ENCODE measurements around the gene UBL5.

DNA sequence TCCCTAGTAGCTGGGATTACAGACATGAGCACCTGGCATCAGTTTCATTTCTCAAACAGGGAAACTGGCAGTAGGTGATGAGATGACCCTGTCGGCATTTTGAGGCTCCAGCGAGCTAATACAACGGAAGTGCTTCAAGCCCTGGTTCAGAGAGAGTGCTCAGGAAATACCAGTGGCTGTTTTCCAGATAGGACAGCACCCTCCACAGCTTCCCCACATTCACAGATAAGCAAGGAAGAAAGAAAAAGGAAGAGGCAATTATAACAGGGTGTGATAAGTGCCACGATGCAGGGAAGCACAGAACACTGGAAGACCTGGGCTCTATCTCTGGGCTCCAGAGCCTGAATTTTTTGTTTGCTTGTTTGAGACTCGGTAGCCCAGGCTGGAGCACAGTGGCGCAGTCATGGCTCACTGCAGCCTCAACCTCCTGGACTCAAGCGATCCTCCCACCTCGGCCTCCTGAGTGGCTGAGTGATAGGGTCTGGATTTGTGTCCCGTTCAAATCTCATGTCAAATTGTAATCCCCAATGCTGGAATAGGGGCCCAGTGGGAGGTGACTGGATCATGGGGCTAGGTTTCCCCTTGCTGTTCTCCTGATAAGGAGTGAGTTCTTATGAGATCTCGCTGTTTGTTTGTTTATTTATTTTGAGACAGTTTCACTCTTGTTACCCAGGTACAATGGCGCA lies 50.9 kb downstream of the UBL5 start:
- no peak for TF ChIP-seq ZNF8 (CRISPR knock-in tag; IDR thresholded peaks at IDR 0.05)
- TF ChIP-seq, protein P1, sequence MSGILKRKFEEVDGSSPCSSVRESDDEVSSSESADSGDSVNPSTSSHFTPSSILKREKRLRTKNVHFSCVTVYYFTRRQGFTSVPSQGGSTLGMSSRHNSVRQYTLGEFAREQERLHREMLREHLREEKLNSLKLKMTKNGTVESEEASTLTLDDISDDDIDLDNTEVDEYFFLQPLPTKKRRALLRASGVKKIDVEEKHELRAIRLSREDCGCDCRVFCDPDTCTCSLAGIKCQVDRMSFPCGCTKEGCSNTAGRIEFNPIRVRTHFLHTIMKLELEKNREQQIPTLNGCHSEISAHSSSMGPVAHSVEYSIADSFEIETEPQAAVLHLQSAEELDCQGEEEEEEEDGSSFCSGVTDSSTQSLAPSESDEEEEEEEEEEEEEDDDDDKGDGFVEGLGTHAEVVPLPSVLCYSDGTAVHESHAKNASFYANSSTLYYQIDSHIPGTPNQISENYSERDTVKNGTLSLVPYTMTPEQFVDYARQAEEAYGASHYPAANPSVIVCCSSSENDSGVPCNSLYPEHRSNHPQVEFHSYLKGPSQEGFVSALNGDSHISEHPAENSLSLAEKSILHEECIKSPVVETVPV (CRISPR knock-in tag; IDR thresholded peaks at IDR 0.05): no peak
- TF ChIP-seq, protein P2, sequence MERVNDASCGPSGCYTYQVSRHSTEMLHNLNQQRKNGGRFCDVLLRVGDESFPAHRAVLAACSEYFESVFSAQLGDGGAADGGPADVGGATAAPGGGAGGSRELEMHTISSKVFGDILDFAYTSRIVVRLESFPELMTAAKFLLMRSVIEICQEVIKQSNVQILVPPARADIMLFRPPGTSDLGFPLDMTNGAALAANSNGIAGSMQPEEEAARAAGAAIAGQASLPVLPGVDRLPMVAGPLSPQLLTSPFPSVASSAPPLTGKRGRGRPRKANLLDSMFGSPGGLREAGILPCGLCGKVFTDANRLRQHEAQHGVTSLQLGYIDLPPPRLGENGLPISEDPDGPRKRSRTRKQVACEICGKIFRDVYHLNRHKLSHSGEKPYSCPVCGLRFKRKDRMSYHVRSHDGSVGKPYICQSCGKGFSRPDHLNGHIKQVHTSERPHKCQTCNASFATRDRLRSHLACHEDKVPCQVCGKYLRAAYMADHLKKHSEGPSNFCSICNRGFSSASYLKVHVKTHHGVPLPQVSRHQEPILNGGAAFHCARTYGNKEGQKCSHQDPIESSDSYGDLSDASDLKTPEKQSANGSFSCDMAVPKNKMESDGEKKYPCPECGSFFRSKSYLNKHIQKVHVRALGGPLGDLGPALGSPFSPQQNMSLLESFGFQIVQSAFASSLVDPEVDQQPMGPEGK (CRISPR knock-in tag; IDR thresholded peaks at IDR 0.05; ENCODE audit: borderline replicate concordance): no peak
